Aorta (tissue), 5 donors: ENCODE data around the gene VWA5B1. TPM values are rescaled to one million over a fixed set of nuclear protein-coding genes. Genes with fewer than 3 reads are reported as not detected.

Experiments used
- ATAC-seq: fragments of 200-7000 bp; cut with Tn5 transposase; one replicate; pipeline ENCODE4 v1.9.1; 2022; ENCODE audit warnings: moderate library complexity; ENCODE audit not compliant: low FRiP score
- DNase-seq, 2 donors: peaks; one replicate each; pipeline ENCODE4 v3.0.0-alpha.2; 2020
- H3K27ac ChIP-seq, 2 donors: one replicate each; pipeline ENCODE4 v1.5.1; 2013; ENCODE audit warnings: low read length in 2 of 2, mild to moderate bottlenecking in 2 of 2, moderate library complexity in 2 of 2, control low read depth in 1 of 2, inconsistent platforms in 1 of 2, low read depth in 1 of 2
- H3K27me3 ChIP-seq, 2 donors: one replicate each; pipeline ENCODE4 v1.6.1; 2013; ENCODE audit warnings: control low read depth in 1 of 2, low read length in 1 of 2, mild to moderate bottlenecking in 1 of 2, moderate library complexity in 1 of 2; ENCODE audit not compliant: insufficient read depth in 2 of 2, control insufficient read depth in 1 of 2
- H3K36me3 ChIP-seq, 2 donors: one replicate each; pipeline ENCODE4 v1.6.1; 2013; ENCODE audit warnings: control low read depth in 1 of 2, low read length in 1 of 2, mild to moderate bottlenecking in 1 of 2; ENCODE audit not compliant: insufficient read depth in 2 of 2, control insufficient read depth in 1 of 2
- H3K4me1 ChIP-seq, 2 donors: one replicate each; pipeline ENCODE4 v1.6.1; 2013; ENCODE audit warnings: low read length in 2 of 2, control low read depth in 1 of 2, mild to moderate bottlenecking in 1 of 2, moderate library complexity in 1 of 2; ENCODE audit not compliant: insufficient read depth in 2 of 2, control insufficient read depth in 1 of 2
- H3K4me3 ChIP-seq, 2 donors: one replicate each; pipeline ENCODE4 v1.5.1; 2013; ENCODE audit warnings: low read length in 2 of 2, control low read depth in 1 of 2, mild to moderate bottlenecking in 1 of 2
- H3K9me3 ChIP-seq: one replicate; pipeline ENCODE4 v1.6.1; 2013; ENCODE audit warnings: mild to moderate bottlenecking, low read length; ENCODE audit not compliant: control insufficient read depth
- WGBS, 2 donors: extraction: QIAGEN DNeasy Blood & Tissue Kit; methylation state at CpG; one replicate each; pipeline ENCODE4 v1.1.7; 2013; 5-methylcytosine and 5-hydroxymethylcytosine counted together
- intact Hi-C, 2 donors: fragments of 100-400 bp; cut with DNase I; formaldehyde crosslinking; loops; one replicate each; pipeline versions ENCODE4 v1.14.2 to v1.15.0; 2022
- polyA plus RNA-seq, 2 donors: library from polyadenylated mRNA; stranded (reverse); fragments of 200-250 nt; gene quantifications; one replicate each; pipeline ENCODE4 v1.2.3, GENCODE V29; 2013
- total RNA-seq, 2 donors: library from RNA; stranded (reverse); fragmentation: NEBNext Ultra II Directional; extraction: Animal tissue kit (Norgen Biotek cat#: 25700); gene quantifications; one replicate each; pipeline ENCODE4 v1.2.1, GENCODE V29; 2021
- donor health status: healthy with polysubstance abuse.
- donor health status: Bipolar disorder and iron deficiency.
- donor health status: DM: no; HTN: no; CAD: no.
- donor health status: DM: no; HTN: no; CAD: no.
- donor health status: DM: yes; HTN: yes; CAD: no.

VWA5B1 gene
- total and polyA plus RNA-seq, 4 donors, result not detected

DNA sequence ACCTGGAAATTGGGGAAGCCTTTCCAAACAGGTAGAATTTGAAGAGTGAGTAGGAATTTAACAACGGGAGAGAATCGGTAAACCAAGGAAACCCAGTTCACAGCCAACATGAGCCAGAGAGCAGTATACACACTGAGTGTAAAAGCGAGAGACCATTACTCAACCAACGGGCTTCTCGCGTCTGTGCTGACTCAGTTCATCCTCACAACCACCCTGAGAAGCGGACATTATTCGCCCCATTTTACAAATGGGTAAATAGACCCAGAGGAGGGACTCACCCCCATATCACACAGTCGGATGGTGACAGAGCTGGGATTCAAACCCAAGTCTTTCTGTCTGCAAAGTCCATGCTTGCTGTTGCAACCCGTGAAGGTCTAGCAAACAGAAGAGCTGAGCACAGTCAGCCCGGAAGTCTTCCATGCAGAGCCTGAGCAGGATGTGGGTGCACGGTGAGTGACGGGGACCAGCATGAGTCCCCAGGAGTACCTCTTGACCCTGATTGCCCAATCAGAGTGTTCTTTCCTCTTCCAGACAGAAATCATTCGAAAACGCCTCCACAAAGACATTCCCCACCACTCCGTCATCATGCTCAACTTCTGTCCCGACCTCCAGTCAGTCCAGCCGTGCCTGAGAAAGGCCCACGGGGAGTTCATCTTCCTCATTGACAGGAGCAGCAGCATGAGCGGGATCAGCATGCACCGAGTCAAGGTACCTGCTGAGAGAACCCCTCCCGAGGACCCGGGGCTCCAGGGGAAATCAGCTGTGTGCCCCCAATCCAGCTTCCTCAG lies 32.3 kb downstream of the VWA5B1 start:
- Histone ChIP-seq H3K9me3 (no peaks in the 10 kb centered on the region), H3K4me3 (no peak overlapping the region), H3K4me1 (peaks cover 0 to 2% of the 10 kb centered on the region in 2 donors), H3K36me3 (no peaks in the 10 kb centered on the region), H3K27me3 (no peaks in the 10 kb centered on the region), H3K27ac (no peak overlapping the region)
- 74 to 78% methylated on average over 23 of the region's 23 CpGs for WGBS, 2 donors
- intact Hi-C loops, result no loop called here
- ATAC-seq (no peak), DNase-seq (peak; percentile 6 to 47)

DNA sequence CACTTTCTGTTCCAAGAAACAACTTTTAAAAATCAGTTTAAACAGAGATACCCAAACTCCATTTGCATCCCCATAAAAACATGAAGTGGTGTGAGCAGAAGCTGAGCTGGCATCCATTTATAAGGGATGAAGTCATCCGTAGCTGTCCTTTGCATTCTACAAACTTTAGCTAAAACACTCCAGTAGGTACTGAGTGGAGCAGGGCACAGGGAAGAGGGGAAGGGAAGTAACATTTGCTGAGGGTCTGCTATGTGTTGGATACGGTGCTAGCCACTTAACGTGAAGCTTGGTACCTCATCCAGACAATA lies 32.9 kb downstream of the VWA5B1 start:
- Histone ChIP-seq H3K4me1 (peaks cover 0 to 2% of the 10 kb centered on the region in 2 donors), H3K27me3 (no peaks in the 10 kb centered on the region), H3K36me3 (no peaks in the 10 kb centered on the region), H3K4me3 (no peak overlapping the region), H3K9me3 (no peaks in the 10 kb centered on the region), H3K27ac (no peak overlapping the region)
- peak in 1 of 2 donors; percentile 10 for DNase-seq
- WGBS, 2 donors, result 82 to 83% methylated on average over 3 of the region's 3 CpGs
- ATAC-seq, result no peak
- intact Hi-C loops, result no loop called here

- ATAC-seq, result no peak
- DNase-seq, result peak; percentile 1 to 22
- intact Hi-C loops, result no loop called here
- Histone ChIP-seq H3K4me3 (no peak overlapping the region), H3K9me3 (no peaks in the 10 kb centered on the region), H3K36me3 (no peaks in the 10 kb centered on the region), H3K27me3 (no peaks in the 10 kb centered on the region), H3K27ac (no peak overlapping the region), H3K4me1 (peaks cover 0 to 2% of the 10 kb centered on the region in 2 donors)
- 62% methylated on average over 8 of the region's 8 CpGs for WGBS, 2 donors
Observed at GRCh38 chr1:20324704-20325406, 34.2 kb downstream of the VWA5B1 start.

GRCh38 chr1:20325407-20325843 lies 34.8 kb downstream of the VWA5B1 start:
- no peak overlapping the region for H3K4me3 ChIP-seq
- H3K9me3 ChIP-seq, result no peaks in the 10 kb centered on the region
- ATAC-seq (no peak), DNase-seq (no peak)
- intact Hi-C loops, result no loop called here
- H3K27me3 ChIP-seq, result no peaks in the 10 kb centered on the region
- WGBS, 2 donors, result 17 to 61% methylated on average over 3 of the region's 3 CpGs
- no peak overlapping the region for H3K27ac ChIP-seq
- peaks cover 0 to 2% of the 10 kb centered on the region in 2 donors for H3K4me1 ChIP-seq
- H3K36me3 ChIP-seq, result no peaks in the 10 kb centered on the region

- Histone ChIP-seq H3K27me3 (no peaks in the 10 kb centered on the region), H3K36me3 (no peaks in the 10 kb centered on the region), H3K4me1 (peaks cover 0 to 2% of the 10 kb centered on the region in 2 donors), H3K4me3 (no peak overlapping the region), H3K27ac (no peak overlapping the region), H3K9me3 (no peaks in the 10 kb centered on the region)
- intact Hi-C loops, result no loop called here
- WGBS, 2 donors, result 22 to 25% methylated on average over 3 of the region's 3 CpGs
- no peak for ATAC-seq
- peak; percentile 6 to 7 for DNase-seq
Observed at GRCh38 chr1:20325844-20326420, 35.3 kb downstream of the VWA5B1 start.

DNA sequence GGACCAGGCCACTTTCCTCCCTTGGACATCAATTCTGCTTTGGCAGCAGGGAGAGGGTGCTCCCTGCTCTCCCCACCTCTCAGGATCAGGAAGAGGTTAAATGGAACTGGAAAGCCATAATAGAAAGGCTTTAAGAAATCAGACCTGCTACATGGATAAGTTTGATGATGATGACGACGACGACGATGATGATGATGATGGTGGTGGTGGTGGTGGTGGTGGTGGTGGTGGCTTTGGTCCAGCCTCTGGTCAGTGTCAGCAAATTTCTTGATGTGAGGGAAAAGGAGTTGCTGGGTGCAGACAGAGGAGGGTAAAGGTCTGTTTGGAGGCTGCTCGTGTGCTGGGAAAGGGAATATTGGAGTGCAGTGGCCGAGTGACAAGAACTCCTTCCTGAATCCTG lies 36.8 kb downstream of the VWA5B1 start:
- Histone ChIP-seq H3K27ac (no peak overlapping the region), H3K4me1 (peaks cover 0 to 2% of the 10 kb centered on the region in 2 donors), H3K4me3 (no peak overlapping the region), H3K27me3 (no peaks in the 10 kb centered on the region), H3K9me3 (no peaks in the 10 kb centered on the region), H3K36me3 (no peaks in the 10 kb centered on the region)
- DNase-seq, result peak in 1 of 2 donors; percentile 15
- WGBS, 2 donors, result 63 to 71% methylated on average over 6 of the region's 6 CpGs
- intact Hi-C loops, result no loop called here
- ATAC-seq, result no peak

DNA sequence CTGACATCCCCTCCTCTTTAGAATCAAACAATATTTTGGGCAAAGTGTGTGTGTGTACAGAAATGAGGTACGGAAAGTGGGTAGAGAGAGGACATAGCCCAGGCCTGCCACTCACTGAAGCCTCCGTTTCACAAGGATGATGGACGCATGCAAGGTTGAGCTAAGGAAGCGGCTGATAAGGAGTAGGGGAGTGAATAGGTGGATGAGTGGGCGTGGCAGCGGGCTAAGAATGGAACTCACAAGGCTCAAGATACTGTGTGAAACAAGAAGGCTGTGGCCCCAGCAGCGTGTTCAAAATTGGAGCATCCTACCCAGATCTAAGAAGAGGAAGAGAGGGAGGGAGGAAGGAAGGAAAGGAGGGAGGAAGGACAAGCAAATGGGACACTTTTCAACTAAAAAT lies 37.5 kb downstream of the VWA5B1 start:
- 69 to 74% methylated on average over 7 of the region's 7 CpGs for WGBS, 2 donors
- ATAC-seq (no peak), DNase-seq (no peak)
- H3K36me3 ChIP-seq, result no peaks in the 10 kb centered on the region
- H3K27me3 ChIP-seq, result no peaks in the 10 kb centered on the region
- peaks cover 0 to 2% of the 10 kb centered on the region in 2 donors for H3K4me1 ChIP-seq
- intact Hi-C loops, result no loop called here
- H3K4me3 ChIP-seq, result no peak overlapping the region
- no peaks in the 10 kb centered on the region for H3K9me3 ChIP-seq
- H3K27ac ChIP-seq, result no peak overlapping the region

DNA sequence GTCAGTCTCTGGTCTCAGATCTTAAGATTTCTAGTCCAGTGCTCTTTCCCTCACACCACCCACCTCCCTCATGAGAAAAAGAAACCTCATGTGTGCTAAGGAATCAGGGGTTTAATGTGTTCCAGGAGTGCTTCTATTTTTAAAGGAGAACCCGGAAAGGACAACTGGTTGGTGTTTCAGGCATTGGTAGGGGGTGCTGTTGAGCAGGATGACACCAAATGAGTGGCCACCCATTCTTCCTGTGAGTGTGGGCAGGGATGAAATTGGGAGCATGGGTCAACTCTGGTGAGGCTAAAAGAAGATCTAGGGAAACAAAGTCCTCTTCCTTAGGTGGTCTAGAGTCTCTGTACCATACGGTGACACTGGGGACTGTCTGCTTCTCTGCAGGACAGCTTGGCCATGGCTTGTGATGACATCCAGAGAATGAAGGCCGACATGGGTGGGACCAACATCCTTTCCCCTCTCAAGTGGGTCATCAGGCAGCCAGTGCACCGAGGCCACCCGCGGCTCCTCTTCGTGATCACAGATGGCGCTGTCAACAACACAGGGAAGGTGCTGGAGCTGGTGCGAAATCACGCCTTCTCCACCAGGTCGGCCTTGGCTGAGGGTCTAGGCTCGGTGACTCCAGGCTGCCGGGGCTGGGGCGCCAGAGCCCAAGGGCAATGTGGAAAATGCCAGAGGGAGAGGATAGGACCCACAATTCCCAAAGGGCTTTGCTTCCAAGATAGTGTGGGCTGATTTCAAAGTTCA lies 39.3 kb downstream of the VWA5B1 start:
- H3K4me3 ChIP-seq, result no peak overlapping the region
- no peaks in the 10 kb centered on the region for H3K27me3 ChIP-seq
- peaks cover 0 to 2% of the 10 kb centered on the region in 2 donors for H3K4me1 ChIP-seq
- no peak for DNase-seq
- no peaks in the 10 kb centered on the region for H3K36me3 ChIP-seq
- ATAC-seq, result no peak
- intact Hi-C loops, result no loop called here
- 75 to 84% methylated on average over 14 of the region's 14 CpGs for WGBS, 2 donors
- H3K9me3 ChIP-seq, result no peaks in the 10 kb centered on the region
- no peak overlapping the region for H3K27ac ChIP-seq
